ENCODE data around the gene CANX.

Gene CANX

GRCh38 chr5:179765400-179765799 is 66.6 kb downstream of the CANX start:
- H2BK5ac ChIP-seq (ENCODE audit: low read depth, low read length, poor library complexity, severe bottlenecking) = no peak overlapping the region
- no peak overlapping the region for H4K91ac ChIP-seq (ENCODE audit: low read length)
- H3K9ac ChIP-seq (ENCODE audit: low read length) = peak overlapping the region; percentile 56
- peak overlapping the region in 1 of 2 experiments; percentile 52 for H3K4me3 ChIP-seq (ENCODE audit: insufficient read depth in 1 of 2, low read depth in 1 of 2, low read length in 2 of 2)
- H2AFZ ChIP-seq (ENCODE audit: low read depth, low read length) = no peak overlapping the region
- peak overlapping the region; percentile 92 to 95 for H3K18ac ChIP-seq (ENCODE audit: low read depth in 1 of 2, low read length in 2 of 2)
- no peak overlapping the region for H4K8ac ChIP-seq (ENCODE audit: low read length)
- H3K36me3 ChIP-seq (ENCODE audit: control insufficient read depth in 1 of 2, insufficient read depth in 2 of 2, low read depth in 1 of 2, low read length in 2 of 2) = peaks cover 22 to 40% of the 10 kb centered on the region in 2 experiments
- H3K14ac ChIP-seq (ENCODE audit: low read length in 2 of 2) = no peak overlapping the region
- H2AK5ac ChIP-seq (ENCODE audit: low read length, severe bottlenecking) = peak overlapping the region; percentile 27
- H2BK15ac ChIP-seq (ENCODE audit: low read depth, poor library complexity, severe bottlenecking) = no peak overlapping the region
- H3K27ac ChIP-seq (ENCODE audit: low read length, poor library complexity, severe bottlenecking) = peak overlapping the region; percentile 78
- H3K4me1 ChIP-seq (ENCODE audit: control insufficient read depth, insufficient read depth, low read depth, low read length) = peaks cover 42% of the 10 kb centered on the region
- no peaks in the 10 kb centered on the region for H3K27me3 ChIP-seq (ENCODE audit: control insufficient read depth in 1 of 2, insufficient read depth in 1 of 2, low read length in 2 of 2)
- peaks cover 7% of the 10 kb centered on the region for H3K79me1 ChIP-seq (replicated peaks; ENCODE audit: low read length, poor library complexity, severe bottlenecking)
- DNase-seq = peak; percentile 97
- H2BK120ac ChIP-seq (ENCODE audit: low read depth, low read length) = peak overlapping the region; percentile 94
- no peak overlapping the region for H3K4ac ChIP-seq (ENCODE audit: low read depth in 1 of 2, low read length in 2 of 2)
- H3K4me2 ChIP-seq (ENCODE audit: low read length, poor library complexity, severe bottlenecking) = peak overlapping the region; percentile 8
- WGBS = 5% methylated on average over 13 of the region's 13 CpGs
- peak overlapping the region in 1 of 2 experiments; percentile 1 for H2BK12ac ChIP-seq (ENCODE audit: low read length in 2 of 2)
- H3K23ac ChIP-seq (ENCODE audit: low read length in 2 of 2) = no peak overlapping the region
- no peaks in the 10 kb centered on the region for H3K9me3 ChIP-seq (ENCODE audit: control insufficient read depth, low read length)

- Histone ChIP-seq H3K4ac (ENCODE audit: low read depth in 1 of 2, low read length in 2 of 2) (peak overlapping the region; percentile 80 to 90), H3K4me1 (ENCODE audit: control insufficient read depth, insufficient read depth, low read depth, low read length) (peaks cover 41% of the 10 kb centered on the region), H2BK12ac (ENCODE audit: low read length in 2 of 2) (peak overlapping the region; percentile 83 to 91), H3K4me2 (ENCODE audit: low read length, poor library complexity, severe bottlenecking) (peak overlapping the region; percentile 47), H2AK5ac (ENCODE audit: low read length, severe bottlenecking) (peak overlapping the region; percentile 57), H2BK120ac (ENCODE audit: low read depth, low read length) (peak overlapping the region; percentile 94), H3K23ac (ENCODE audit: low read length in 2 of 2) (peak overlapping the region in 1 of 2 experiments; percentile 9), H4K91ac (ENCODE audit: low read length) (peak overlapping the region; percentile 92), H3K9me3 (ENCODE audit: control insufficient read depth, low read length) (no peaks in the 10 kb centered on the region), H3K14ac (ENCODE audit: low read length in 2 of 2) (peak overlapping the region in 1 of 2 experiments; percentile 58), H3K27ac (ENCODE audit: low read length, poor library complexity, severe bottlenecking) (peak overlapping the region; percentile 78), H2BK15ac (ENCODE audit: low read depth, poor library complexity, severe bottlenecking) (peak overlapping the region; percentile 99), H3K79me1 (replicated peaks; ENCODE audit: low read length, poor library complexity, severe bottlenecking) (peaks cover 7% of the 10 kb centered on the region), H3K9ac (ENCODE audit: low read length) (peak overlapping the region; percentile 56), H3K4me3 (ENCODE audit: insufficient read depth in 1 of 2, low read depth in 1 of 2, low read length in 2 of 2) (peak overlapping the region in 1 of 2 experiments; percentile 52), H3K27me3 (ENCODE audit: control insufficient read depth in 1 of 2, insufficient read depth in 1 of 2, low read length in 2 of 2) (no peaks in the 10 kb centered on the region), H4K8ac (ENCODE audit: low read length) (peak overlapping the region; percentile 85), H3K18ac (ENCODE audit: low read depth in 1 of 2, low read length in 2 of 2) (peak overlapping the region; percentile 92 to 95), H2AFZ (ENCODE audit: low read depth, low read length) (no peak overlapping the region), H2BK5ac (ENCODE audit: low read depth, low read length, poor library complexity, severe bottlenecking) (peak overlapping the region; percentile 48), H3K36me3 (ENCODE audit: control insufficient read depth in 1 of 2, insufficient read depth in 2 of 2, low read depth in 1 of 2, low read length in 2 of 2) (peaks cover 24 to 48% of the 10 kb centered on the region in 2 experiments)
- 64% methylated on average over 20 of the region's 20 CpGs for WGBS
- peak; percentile 83 for DNase-seq
Observed at GRCh38 chr5:179766021-179766725, 67.4 kb downstream of the CANX start.

GRCh38 chr5:179766726-179767455 is 68.1 kb downstream of the CANX start:
- Histone ChIP-seq H3K4me1 (ENCODE audit: control insufficient read depth, insufficient read depth, low read depth, low read length) (peaks cover 38% of the 10 kb centered on the region), H3K27me3 (ENCODE audit: control insufficient read depth in 1 of 2, insufficient read depth in 1 of 2, low read length in 2 of 2) (no peaks in the 10 kb centered on the region), H3K18ac (ENCODE audit: low read depth in 1 of 2, low read length in 2 of 2) (peak overlapping the region; percentile 85 to 88), H3K4me3 (ENCODE audit: insufficient read depth in 1 of 2, low read depth in 1 of 2, low read length in 2 of 2) (peak overlapping the region in 1 of 2 experiments; percentile 52), H4K91ac (ENCODE audit: low read length) (peak overlapping the region; percentile 81), H3K9ac (ENCODE audit: low read length) (peak overlapping the region; percentile 56), H3K36me3 (ENCODE audit: control insufficient read depth in 1 of 2, insufficient read depth in 2 of 2, low read depth in 1 of 2, low read length in 2 of 2) (peaks cover 31 to 55% of the 10 kb centered on the region in 2 experiments), H2AFZ (ENCODE audit: low read depth, low read length) (no peak overlapping the region), H2BK5ac (ENCODE audit: low read depth, low read length, poor library complexity, severe bottlenecking) (peak overlapping the region; percentile 14), H3K4ac (ENCODE audit: low read depth in 1 of 2, low read length in 2 of 2) (peak overlapping the region; percentile 80 to 90), H2BK12ac (ENCODE audit: low read length in 2 of 2) (peak overlapping the region in 1 of 2 experiments; percentile 91), H3K23ac (ENCODE audit: low read length in 2 of 2) (no peak overlapping the region), H3K27ac (ENCODE audit: low read length, poor library complexity, severe bottlenecking) (peak overlapping the region; percentile 78), H2AK5ac (ENCODE audit: low read length, severe bottlenecking) (peak overlapping the region; percentile 57), H2BK120ac (ENCODE audit: low read depth, low read length) (peak overlapping the region; percentile 94), H3K9me3 (ENCODE audit: control insufficient read depth, low read length) (no peaks in the 10 kb centered on the region), H3K4me2 (ENCODE audit: low read length, poor library complexity, severe bottlenecking) (peak overlapping the region; percentile 47), H4K8ac (ENCODE audit: low read length) (peak overlapping the region; percentile 85), H3K14ac (ENCODE audit: low read length in 2 of 2) (no peak overlapping the region), H2BK15ac (ENCODE audit: low read depth, poor library complexity, severe bottlenecking) (no peak overlapping the region), H3K79me1 (replicated peaks; ENCODE audit: low read length, poor library complexity, severe bottlenecking) (peaks cover 11% of the 10 kb centered on the region)
- WGBS = 75% methylated on average over 11 of the region's 12 CpGs
- DNase-seq = no peak

GRCh38 chr5:179767496-179768100 is 68.8 kb downstream of the CANX start:
- H3K4ac ChIP-seq (ENCODE audit: low read depth in 1 of 2, low read length in 2 of 2) = no peak overlapping the region
- no peak overlapping the region for H4K91ac ChIP-seq (ENCODE audit: low read length)
- H3K27ac ChIP-seq (ENCODE audit: low read length, poor library complexity, severe bottlenecking) = no peak overlapping the region
- H2AK5ac ChIP-seq (ENCODE audit: low read length, severe bottlenecking) = no peak overlapping the region
- no peaks in the 10 kb centered on the region for H3K27me3 ChIP-seq (ENCODE audit: control insufficient read depth in 1 of 2, insufficient read depth in 1 of 2, low read length in 2 of 2)
- H3K14ac ChIP-seq (ENCODE audit: low read length in 2 of 2) = no peak overlapping the region
- DNase-seq = no peak
- 98% methylated on average over 8 of the region's 9 CpGs for WGBS
- peaks cover 36 to 61% of the 10 kb centered on the region in 2 experiments for H3K36me3 ChIP-seq (ENCODE audit: control insufficient read depth in 1 of 2, insufficient read depth in 2 of 2, low read depth in 1 of 2, low read length in 2 of 2)
- no peaks in the 10 kb centered on the region for H3K9me3 ChIP-seq (ENCODE audit: control insufficient read depth, low read length)
- H3K9ac ChIP-seq (ENCODE audit: low read length) = no peak overlapping the region
- H2BK12ac ChIP-seq (ENCODE audit: low read length in 2 of 2) = no peak overlapping the region
- no peak overlapping the region for H2BK120ac ChIP-seq (ENCODE audit: low read depth, low read length)
- no peak overlapping the region for H3K4me3 ChIP-seq (ENCODE audit: insufficient read depth in 1 of 2, low read depth in 1 of 2, low read length in 2 of 2)
- H3K79me1 ChIP-seq (replicated peaks; ENCODE audit: low read length, poor library complexity, severe bottlenecking) = peaks cover 11% of the 10 kb centered on the region
- H2BK15ac ChIP-seq (ENCODE audit: low read depth, poor library complexity, severe bottlenecking) = no peak overlapping the region
- H3K4me1 ChIP-seq (ENCODE audit: control insufficient read depth, insufficient read depth, low read depth, low read length) = peaks cover 31% of the 10 kb centered on the region
- H3K4me2 ChIP-seq (ENCODE audit: low read length, poor library complexity, severe bottlenecking) = no peak overlapping the region
- no peak overlapping the region for H3K23ac ChIP-seq (ENCODE audit: low read length in 2 of 2)
- no peak overlapping the region for H3K18ac ChIP-seq (ENCODE audit: low read depth in 1 of 2, low read length in 2 of 2)
- H2BK5ac ChIP-seq (ENCODE audit: low read depth, low read length, poor library complexity, severe bottlenecking) = no peak overlapping the region
- no peak overlapping the region for H4K8ac ChIP-seq (ENCODE audit: low read length)
- H2AFZ ChIP-seq (ENCODE audit: low read depth, low read length) = no peak overlapping the region
